Measurements from ENCODE around the gene DBP.

Gene DBP

DNA sequence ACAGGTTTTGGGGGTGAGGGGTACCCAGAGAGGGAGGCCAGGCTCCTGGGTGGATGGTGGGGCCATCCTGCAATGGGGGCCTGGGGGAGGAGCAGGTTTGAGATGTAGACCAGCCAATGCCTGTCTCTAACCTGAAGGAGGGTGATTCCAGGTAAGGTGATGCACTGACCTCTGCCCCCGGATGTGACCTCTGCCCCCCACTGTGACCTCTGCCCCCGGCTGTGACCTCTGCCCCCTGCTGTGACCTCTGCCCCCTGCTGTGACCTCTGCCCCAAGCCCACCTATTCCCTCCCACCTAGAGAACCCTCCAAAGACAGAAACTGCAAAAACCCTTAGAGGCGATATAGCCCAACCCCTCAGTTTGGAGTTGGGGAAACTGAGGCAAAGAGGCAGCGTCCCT, 40.9 kb downstream of the DBP start:
- no peak for DNase-seq (ENCODE audit: low spot score)
- Histone ChIP-seq H3K27ac (replicated peaks; ENCODE audit: low read length) (no peak overlapping the region), H3K4me2 (ENCODE audit: insufficient read depth, low read length, poor library complexity, severe bottlenecking) (no peak overlapping the region)

DNA sequence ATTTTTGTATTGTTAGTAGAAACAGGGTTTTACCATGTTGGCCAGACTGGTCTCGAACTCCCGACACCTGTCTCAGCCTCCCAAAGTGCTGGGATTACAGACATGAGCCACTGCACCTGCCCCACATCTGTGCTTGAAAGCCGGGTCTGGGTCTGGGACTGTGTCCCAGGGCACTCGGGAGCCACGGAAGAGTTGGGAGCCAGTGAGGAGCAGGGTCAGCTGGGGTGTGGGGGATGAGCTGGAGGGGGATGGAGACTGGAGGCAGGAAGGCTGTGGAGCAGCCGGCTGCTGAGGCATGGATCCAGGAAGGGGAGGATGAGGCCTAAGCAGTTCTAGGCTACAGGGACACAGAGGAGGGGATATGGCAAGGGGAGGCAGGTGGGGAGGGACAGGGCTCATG, 41.3 kb downstream of the DBP start:
- Histone ChIP-seq H3K14ac (ENCODE audit: low read length) (no peak overlapping the region), H2AK5ac (ENCODE audit: low read depth, low read length) (peak overlapping the region; percentile 96), H3K4ac (ENCODE audit: low read length) (no peak overlapping the region), H3K9ac (ENCODE audit: low read depth, low read length, poor library complexity) (no peak overlapping the region), H3K79me1 (ENCODE audit: low read depth, low read length) (peaks cover 2% of the 10 kb centered on the region), H2BK12ac (ENCODE audit: low read length) (peak overlapping the region; percentile 22), H3K18ac (ENCODE audit: low read length) (peak overlapping the region; percentile 57), H3K9me3 (replicated peaks in 1 of 2; ENCODE audit: control insufficient read depth in 2 of 2, insufficient read depth in 1 of 2, low read depth in 1 of 2, low read length in 2 of 2) (no peaks in the 10 kb centered on the region), H3K27me3 (ENCODE audit: control insufficient read depth in 3 of 3, insufficient read depth in 3 of 3, low read depth in 1 of 3, low read length in 3 of 3) (peaks cover 0 to 6% (median 0%) of the 10 kb centered on the region in 3 experiments), H3K36me3 (replicated peaks in 1 of 2; ENCODE audit: control insufficient read depth in 2 of 2, insufficient read depth in 2 of 2, low read length in 2 of 2) (no peaks in the 10 kb centered on the region), H3K23ac (ENCODE audit: low read depth, low read length, poor library complexity) (peak overlapping the region; percentile 55), H2BK120ac (ENCODE audit: low read depth, low read length) (no peak overlapping the region), H3K4me3 (ENCODE audit: low read length in 2 of 2) (no peak overlapping the region), H2BK5ac (ENCODE audit: low read length) (no peak overlapping the region), H4K91ac (ENCODE audit: low read depth, low read length, poor library complexity) (no peak overlapping the region), H3K4me1 (ENCODE audit: control insufficient read depth in 2 of 2, insufficient read depth in 1 of 2, low read depth in 1 of 2, low read length in 2 of 2) (no peaks in the 10 kb centered on the region), H2AFZ (ENCODE audit: low read length) (no peak overlapping the region), H4K8ac (ENCODE audit: low read depth, low read length) (no peak overlapping the region), H2BK15ac (ENCODE audit: low read length) (peak overlapping the region; percentile 85), H3K27ac (replicated peaks; ENCODE audit: low read length) (no peak overlapping the region), H3K4me2 (ENCODE audit: insufficient read depth, low read length, poor library complexity, severe bottlenecking) (no peak overlapping the region)
- DNase-seq (ENCODE audit: low spot score), result no peak
- no CpG with 5 or more reads among the region's 6 CpGs for WGBS, 2 donors (ENCODE audit: extremely low coverage in 2 of 2, insufficient read length in 2 of 2, insufficient replicate concordance in 1 of 2)

More for the DNA sequence above, 40.9 kb downstream of the DBP start:
- Histone ChIP-seq H4K91ac (ENCODE audit: low read depth, low read length, poor library complexity) (no peak overlapping the region), H2BK15ac (ENCODE audit: low read length) (peak overlapping the region; percentile 85), H2BK12ac (ENCODE audit: low read length) (peak overlapping the region; percentile 22), H2BK5ac (ENCODE audit: low read length) (peak overlapping the region; percentile 53), H2AK5ac (ENCODE audit: low read depth, low read length) (peak overlapping the region; percentile 96), H3K4me3 (ENCODE audit: low read length in 2 of 2) (no peak overlapping the region), H3K36me3 (replicated peaks in 1 of 2; ENCODE audit: control insufficient read depth in 2 of 2, insufficient read depth in 2 of 2, low read length in 2 of 2) (no peaks in the 10 kb centered on the region), H3K23ac (ENCODE audit: low read depth, low read length, poor library complexity) (peak overlapping the region; percentile 43), H3K79me1 (ENCODE audit: low read depth, low read length) (peaks cover 2% of the 10 kb centered on the region), H3K4ac (ENCODE audit: low read length) (no peak overlapping the region), H3K14ac (ENCODE audit: low read length) (no peak overlapping the region), H3K9ac (ENCODE audit: low read depth, low read length, poor library complexity) (no peak overlapping the region), H2AFZ (ENCODE audit: low read length) (no peak overlapping the region), H3K27me3 (ENCODE audit: control insufficient read depth in 3 of 3, insufficient read depth in 3 of 3, low read depth in 1 of 3, low read length in 3 of 3) (peaks cover 0 to 6% (median 0%) of the 10 kb centered on the region in 3 experiments), H3K4me1 (ENCODE audit: control insufficient read depth in 2 of 2, insufficient read depth in 1 of 2, low read depth in 1 of 2, low read length in 2 of 2) (no peaks in the 10 kb centered on the region), H3K9me3 (replicated peaks in 1 of 2; ENCODE audit: control insufficient read depth in 2 of 2, insufficient read depth in 1 of 2, low read depth in 1 of 2, low read length in 2 of 2) (no peaks in the 10 kb centered on the region), H3K18ac (ENCODE audit: low read length) (peak overlapping the region; percentile 70), H4K8ac (ENCODE audit: low read depth, low read length) (no peak overlapping the region), H2BK120ac (ENCODE audit: low read depth, low read length) (no peak overlapping the region)
- no CpG with 5 or more reads among the region's 4 CpGs for WGBS, 2 donors (ENCODE audit: extremely low coverage in 2 of 2, insufficient read length in 2 of 2, insufficient replicate concordance in 1 of 2)

DNA sequence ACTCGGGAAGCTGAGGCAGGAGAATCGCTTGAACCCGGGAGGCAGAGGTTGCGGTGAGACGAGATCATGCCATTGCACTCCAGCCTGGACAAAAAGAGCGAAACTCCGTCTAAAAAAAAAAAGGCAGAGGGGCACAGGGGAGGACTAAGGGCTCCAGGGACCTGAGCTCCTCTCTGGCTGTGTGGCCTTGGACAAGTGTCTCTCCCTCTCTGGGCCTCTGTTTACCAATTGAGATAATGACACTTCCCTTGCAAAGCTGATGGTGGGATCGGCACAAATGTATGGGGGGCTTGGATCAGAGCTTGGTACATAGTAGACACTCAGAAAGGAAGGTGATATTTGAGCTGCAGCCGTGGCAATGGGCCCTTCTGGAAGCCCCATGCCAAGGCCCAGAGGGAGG, 42.0 kb downstream of the DBP start:
- WGBS, 2 donors (ENCODE audit: extremely low coverage in 2 of 2, insufficient read length in 2 of 2, insufficient replicate concordance in 1 of 2), result no CpG with 5 or more reads among the region's 9 CpGs
- H2BK12ac ChIP-seq (ENCODE audit: low read length), result no peak overlapping the region

DNA sequence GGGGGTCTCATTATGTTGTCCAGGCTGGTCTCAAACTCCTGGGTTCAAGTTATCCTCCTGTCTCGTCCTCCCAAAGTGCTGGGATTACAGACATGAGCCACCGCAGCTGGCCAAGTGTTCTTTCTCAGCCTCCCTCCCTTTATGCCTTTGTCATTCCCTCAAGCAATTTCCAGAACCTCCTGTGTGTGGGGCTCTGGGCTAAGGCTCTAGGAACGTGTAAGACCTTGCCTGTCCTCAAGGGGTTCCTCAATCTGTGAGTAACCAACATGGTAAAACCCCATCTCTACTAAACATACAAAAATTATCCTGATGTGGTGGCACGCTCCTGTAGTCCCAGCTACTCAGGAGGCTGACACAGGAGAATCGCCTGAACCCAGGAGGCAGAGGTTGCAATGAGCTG, 46.2 kb downstream of the DBP start:
- Histone ChIP-seq H3K9ac (ENCODE audit: low read depth, low read length, poor library complexity) (no peak overlapping the region), H3K36me3 (replicated peaks in 1 of 2; ENCODE audit: control insufficient read depth in 2 of 2, insufficient read depth in 2 of 2, low read length in 2 of 2) (no peaks in the 10 kb centered on the region), H3K79me1 (ENCODE audit: low read depth, low read length) (peaks cover 4% of the 10 kb centered on the region), H3K18ac (ENCODE audit: low read length) (no peak overlapping the region), H2AK5ac (ENCODE audit: low read depth, low read length) (peak overlapping the region; percentile 15), H2BK15ac (ENCODE audit: low read length) (no peak overlapping the region), H4K8ac (ENCODE audit: low read depth, low read length) (no peak overlapping the region), H3K4me2 (ENCODE audit: insufficient read depth, low read length, poor library complexity, severe bottlenecking) (no peak overlapping the region), H2BK5ac (ENCODE audit: low read length) (no peak overlapping the region), H4K91ac (ENCODE audit: low read depth, low read length, poor library complexity) (no peak overlapping the region), H3K9me3 (replicated peaks in 1 of 2; ENCODE audit: control insufficient read depth in 2 of 2, insufficient read depth in 1 of 2, low read depth in 1 of 2, low read length in 2 of 2) (no peaks in the 10 kb centered on the region), H3K4ac (ENCODE audit: low read length) (no peak overlapping the region), H3K4me3 (ENCODE audit: low read length in 2 of 2) (no peak overlapping the region), H2BK12ac (ENCODE audit: low read length) (no peak overlapping the region), H3K14ac (ENCODE audit: low read length) (no peak overlapping the region), H2AFZ (ENCODE audit: low read length) (no peak overlapping the region), H3K27me3 (ENCODE audit: control insufficient read depth in 3 of 3, insufficient read depth in 3 of 3, low read depth in 1 of 3, low read length in 3 of 3) (peaks cover 0 to 17% (median 0%) of the 10 kb centered on the region in 3 experiments), H3K27ac (replicated peaks; ENCODE audit: low read length) (no peak overlapping the region), H3K23ac (ENCODE audit: low read depth, low read length, poor library complexity) (no peak overlapping the region), H2BK120ac (ENCODE audit: low read depth, low read length) (no peak overlapping the region), H3K4me1 (ENCODE audit: control insufficient read depth in 2 of 2, insufficient read depth in 1 of 2, low read depth in 1 of 2, low read length in 2 of 2) (peaks cover 0 to 5% of the 10 kb centered on the region in 2 donors)
- no peak for DNase-seq (ENCODE audit: low spot score)
- WGBS, 2 donors (ENCODE audit: extremely low coverage in 2 of 2, insufficient read length in 2 of 2, insufficient replicate concordance in 1 of 2), result no CpG with 5 or more reads among the region's 5 CpGs

More for the DNA sequence above, 42.0 kb downstream of the DBP start:
- Histone ChIP-seq H2BK120ac (ENCODE audit: low read depth, low read length) (no peak overlapping the region), H3K14ac (ENCODE audit: low read length) (no peak overlapping the region), H3K18ac (ENCODE audit: low read length) (no peak overlapping the region), H2AK5ac (ENCODE audit: low read depth, low read length) (no peak overlapping the region), H4K8ac (ENCODE audit: low read depth, low read length) (no peak overlapping the region), H3K23ac (ENCODE audit: low read depth, low read length, poor library complexity) (no peak overlapping the region), H3K27me3 (ENCODE audit: control insufficient read depth in 3 of 3, insufficient read depth in 3 of 3, low read depth in 1 of 3, low read length in 3 of 3) (peaks cover 0 to 6% (median 0%) of the 10 kb centered on the region in 3 experiments), H4K91ac (ENCODE audit: low read depth, low read length, poor library complexity) (no peak overlapping the region), H3K36me3 (replicated peaks in 1 of 2; ENCODE audit: control insufficient read depth in 2 of 2, insufficient read depth in 2 of 2, low read length in 2 of 2) (no peaks in the 10 kb centered on the region), H3K4me3 (ENCODE audit: low read length in 2 of 2) (no peak overlapping the region), H3K4me1 (ENCODE audit: control insufficient read depth in 2 of 2, insufficient read depth in 1 of 2, low read depth in 1 of 2, low read length in 2 of 2) (no peaks in the 10 kb centered on the region), H2AFZ (ENCODE audit: low read length) (no peak overlapping the region), H3K9ac (ENCODE audit: low read depth, low read length, poor library complexity) (no peak overlapping the region), H3K79me1 (ENCODE audit: low read depth, low read length) (peaks cover 2% of the 10 kb centered on the region), H3K4ac (ENCODE audit: low read length) (no peak overlapping the region), H3K9me3 (replicated peaks in 1 of 2; ENCODE audit: control insufficient read depth in 2 of 2, insufficient read depth in 1 of 2, low read depth in 1 of 2, low read length in 2 of 2) (no peaks in the 10 kb centered on the region), H2BK15ac (ENCODE audit: low read length) (no peak overlapping the region), H3K27ac (replicated peaks; ENCODE audit: low read length) (no peak overlapping the region), H2BK5ac (ENCODE audit: low read length) (no peak overlapping the region), H3K4me2 (ENCODE audit: insufficient read depth, low read length, poor library complexity, severe bottlenecking) (no peak overlapping the region)
- no peak for DNase-seq (ENCODE audit: low spot score)

Data from neuronal stem cell (in vitro differentiated cells).